Neural progenitor cell (in vitro differentiated cells): ENCODE data around the gene PPFIBP1.

ENCODE experiments used
- CTCF ChIP-seq: fragments of 200-600 bp; sonication (generic); IDR thresholded peaks from 2 replicates; pipeline ENCODE4 v1.5.1; 2017; ENCODE audit warnings: antibody characterized with exemption, mild to moderate bottlenecking
- EZH2 ChIP-seq: fragments of 200-600 bp; sonication (generic); IDR thresholded peaks from 2 replicates; pipeline ENCODE4 v1.6.1; 2017; ENCODE audit warnings: antibody characterized with exemption, mild to moderate bottlenecking, moderate library complexity
- EZH2phosphoT487 ChIP-seq: fragments of 200-600 bp; sonication (generic); IDR thresholded peaks from 2 replicates; pipeline ENCODE4 v1.6.1; 2017; ENCODE audit warnings: antibody characterized with exemption

GRCh38 chr12:27530157-27530922 lies 6.3 kb downstream of the PPFIBP1 start:
- TF ChIP-seq CTCF = no peak
- no peak for TF ChIP-seq EZH2
- TF ChIP-seq EZH2phosphoT487 = no peak
